ENCODE data around the gene PHACTR1. TPM values are rescaled to one million over a fixed set of nuclear protein-coding genes. Genes with fewer than 3 reads are reported as not detected.

PHACTR1 gene
- total and polyA plus RNA-seq, 2 of the 4 experiments (the other 2 are of a cell fraction): not detected

DNA sequence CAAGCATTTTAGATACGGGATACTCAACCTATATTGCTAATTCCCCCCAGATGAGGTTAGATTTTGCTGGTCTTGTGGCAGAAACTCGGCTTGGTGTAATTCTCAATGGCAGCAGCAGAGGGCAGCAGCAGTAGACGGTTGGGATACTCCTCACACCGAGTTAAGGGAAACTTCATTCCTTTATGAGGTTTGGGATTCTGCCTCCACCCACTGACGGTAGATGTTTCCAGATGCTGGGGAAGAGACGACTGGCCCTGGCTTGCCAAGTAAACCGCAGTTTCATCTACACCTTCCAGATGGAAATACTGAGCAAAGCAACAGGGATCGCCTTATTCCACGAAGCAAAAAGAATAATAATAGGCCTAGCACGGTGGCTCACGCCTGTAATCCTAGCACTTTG lies 620.0 kb downstream of the PHACTR1 start:
- Histone ChIP-seq H3K4me3 (ENCODE audit: insufficient read depth, low read depth, low read length) (no peak overlapping the region), H3K9me1 (ENCODE audit: insufficient read depth, low read length) (no peaks in the 10 kb centered on the region; the same call in 1 of the 2 replicates), H2AK5ac (ENCODE audit: low read depth, low read length) (0 out of 2 replicates have a peak overlapping the region, but pooled peaks have one; percentile 38), H3K36me3 (ENCODE audit: control insufficient read depth, insufficient read depth, low read length) (no peaks in the 10 kb centered on the region), H3K4ac (ENCODE audit: low read depth, low read length) (peak overlapping the region; percentile 79; the same call in 1 of the 2 replicates), H3K9ac (ENCODE audit: low read depth, low read length) (no peak overlapping the region), H3K18ac (ENCODE audit: low read depth, low read length) (no peak overlapping the region), H3K14ac (replicated peaks; ENCODE audit: low read depth, low read length) (0 out of 2 replicates have a peak overlapping the region, but pooled peaks have one; percentile 58), H4K91ac (ENCODE audit: insufficient read depth, low read depth, low read length) (no peak overlapping the region), H3K79me1 (ENCODE audit: low read depth in 1 of 2, low read length in 2 of 2) (no peaks in the 10 kb centered on the region), H4K5ac (ENCODE audit: low read depth, low read length) (no peak overlapping the region), H3K27me3 (ENCODE audit: control insufficient read depth, insufficient read depth, low read length) (no peaks in the 10 kb centered on the region), H2BK15ac (ENCODE audit: low read depth, low read length) (no peak overlapping the region), H4K8ac (ENCODE audit: low read depth in 2 of 2, low read length in 2 of 2) (peak overlapping the region in 1 of 2 experiments; percentile 29; a peak in 1 of 4 replicates), H3K56ac (ENCODE audit: extremely low read depth, insufficient read depth, low read length) (no peak overlapping the region), H3K9me3 (ENCODE audit: control insufficient read depth, insufficient read depth, low read length) (peaks cover under 1% of the 10 kb centered on the region; the same call in 1 of the 2 replicates), H4K20me1 (ENCODE audit: insufficient read depth, low read length) (no peaks in the 10 kb centered on the region), H2BK5ac (ENCODE audit: low read depth, low read length, poor library complexity, severe bottlenecking) (no peak overlapping the region), H3K4me1 (ENCODE audit: control insufficient read depth, insufficient read depth, low read length) (no peaks in the 10 kb centered on the region), H2BK120ac (ENCODE audit: low read depth, low read length) (peak overlapping the region; percentile 74), H2BK20ac (ENCODE audit: low read depth, low read length) (peak overlapping the region; percentile 64; the same call in 1 of the 2 replicates), H3K27ac (ENCODE audit: insufficient read depth, low read length) (no peak overlapping the region), H3K23ac (ENCODE audit: low read depth, low read length) (no peak overlapping the region), H2AFZ (replicated peaks; ENCODE audit: low read length, poor library complexity) (peak overlapping the region; percentile 86), H3K4me2 (ENCODE audit: low read depth, low read length) (no peak overlapping the region), H2AK9ac (replicated peaks; ENCODE audit: low read depth, low read length, poor library complexity) (peak overlapping the region; percentile 84)
- ChIA-PET POLR2A (ENCODE audit: unreplicated experiment) (no interaction called here), CTCF (no interaction called here)
- DNase-seq (peak; percentile 84), ATAC-seq (ENCODE audit: low read depth) (peak; percentile 98)
- intact Hi-C loops (cut with micrococcal nuclease) (loop anchor here (1.0 to 10.0 kb wide), 7 partner anchors 47 to 731 kb away; partner anchors contain the start of gene NOL7), in situ Hi-C loops (cut with MboI; ENCODE audit: low sequenced_read_pairs) (no loop called here), dilution Hi-C loops (cut with HindIII; ENCODE audit: low sequenced_read_pairs, unreplicated experiment) (no loop called here)
- no TSS peak for BruUV-seq (replicated peaks)
- 94% methylated on average over 3 of the region's 11 CpGs; no CpG with 5 or more reads in 1 of the 2 experiments for WGBS, 2 experiments (ENCODE audit: extremely low coverage in 2 of 2, insufficient read length in 1 of 2)
- TF ChIP-seq SMC3 (IDR thresholded peaks at IDR 0.05; ENCODE audit: low read depth, low read length): peak; percentile 95
- TF ChIP-seq RAD21 (IDR thresholded peaks at IDR 0.05; ENCODE audit: low read length): peak; percentile 98
- 0 out of 2 replicates have a peak, but pooled peaks have one; percentile 41 for TF ChIP-seq POLR2A (IDR thresholded peaks at IDR 0.05; ENCODE audit: low read depth, low read length)
- TF ChIP-seq RCOR1 (IDR thresholded peaks at IDR 0.05; ENCODE audit: insufficient replicate concordance, low read length): no peak
- TF ChIP-seq, protein P1, sequence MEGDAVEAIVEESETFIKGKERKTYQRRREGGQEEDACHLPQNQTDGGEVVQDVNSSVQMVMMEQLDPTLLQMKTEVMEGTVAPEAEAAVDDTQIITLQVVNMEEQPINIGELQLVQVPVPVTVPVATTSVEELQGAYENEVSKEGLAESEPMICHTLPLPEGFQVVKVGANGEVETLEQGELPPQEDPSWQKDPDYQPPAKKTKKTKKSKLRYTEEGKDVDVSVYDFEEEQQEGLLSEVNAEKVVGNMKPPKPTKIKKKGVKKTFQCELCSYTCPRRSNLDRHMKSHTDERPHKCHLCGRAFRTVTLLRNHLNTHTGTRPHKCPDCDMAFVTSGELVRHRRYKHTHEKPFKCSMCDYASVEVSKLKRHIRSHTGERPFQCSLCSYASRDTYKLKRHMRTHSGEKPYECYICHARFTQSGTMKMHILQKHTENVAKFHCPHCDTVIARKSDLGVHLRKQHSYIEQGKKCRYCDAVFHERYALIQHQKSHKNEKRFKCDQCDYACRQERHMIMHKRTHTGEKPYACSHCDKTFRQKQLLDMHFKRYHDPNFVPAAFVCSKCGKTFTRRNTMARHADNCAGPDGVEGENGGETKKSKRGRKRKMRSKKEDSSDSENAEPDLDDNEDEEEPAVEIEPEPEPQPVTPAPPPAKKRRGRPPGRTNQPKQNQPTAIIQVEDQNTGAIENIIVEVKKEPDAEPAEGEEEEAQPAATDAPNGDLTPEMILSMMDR (conservative IDR thresholded peaks at IDR 0.05; ENCODE audit: low read depth, low read length): peak; percentile 93
